GM12872 (cell line): Measurements from ENCODE around the gene MRPL33.

Source experiments
- TF ChIP-seq, protein P1 (sequence below): IDR thresholded peaks from 3 replicates; pipeline ENCODE4 v1.5.1; 2011; ENCODE audit warnings: low read depth, mild to moderate bottlenecking, low read length, moderate library complexity; ENCODE audit not compliant: insufficient read depth

MRPL33 gene

DNA sequence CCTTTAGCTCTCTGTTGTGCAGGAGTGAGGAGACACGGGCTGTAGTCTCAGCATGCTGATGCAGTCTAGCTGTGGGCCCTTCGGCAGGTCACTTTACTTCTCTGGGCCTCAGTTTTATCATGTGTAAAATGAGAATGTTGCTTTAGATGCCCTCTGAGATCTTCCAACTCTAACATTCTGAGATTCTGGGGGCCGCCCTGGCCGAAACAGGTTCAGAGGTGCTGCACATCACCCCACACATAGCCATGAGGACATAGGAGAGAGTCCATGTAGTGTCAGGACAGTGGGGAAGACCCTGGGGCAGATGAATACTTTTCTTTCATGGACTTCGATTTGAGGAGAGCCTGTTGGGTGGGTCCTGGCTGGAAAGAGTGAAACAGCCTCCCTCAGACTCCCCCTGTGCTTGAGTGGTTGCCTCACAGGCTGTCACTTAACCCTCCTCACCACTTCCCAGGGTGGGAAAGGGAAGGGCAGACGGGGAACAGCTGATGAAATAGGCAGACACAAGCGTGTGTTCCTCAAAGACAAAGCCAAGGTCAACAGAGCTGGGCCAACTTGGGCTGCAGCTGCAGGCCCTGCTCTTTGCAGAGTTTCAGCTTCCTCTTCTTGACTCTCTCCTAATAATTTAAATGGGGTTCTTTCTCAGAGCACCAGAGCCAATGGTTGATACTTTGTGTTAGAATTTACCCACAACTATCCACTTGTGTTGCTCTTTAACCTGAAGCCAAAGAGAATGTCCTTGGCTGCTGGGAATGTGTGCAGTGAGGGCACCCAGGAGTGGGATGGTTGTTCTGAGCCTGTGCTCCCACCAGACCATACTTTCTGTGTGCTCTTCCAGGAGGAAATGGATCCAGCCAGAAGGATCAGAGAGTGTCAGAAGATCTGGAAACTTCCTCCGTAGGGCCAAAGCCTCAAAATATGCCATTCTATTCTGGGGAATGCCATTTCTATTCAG, 14.7 kb upstream of the MRPL33 start:
- TF ChIP-seq, protein P1, sequence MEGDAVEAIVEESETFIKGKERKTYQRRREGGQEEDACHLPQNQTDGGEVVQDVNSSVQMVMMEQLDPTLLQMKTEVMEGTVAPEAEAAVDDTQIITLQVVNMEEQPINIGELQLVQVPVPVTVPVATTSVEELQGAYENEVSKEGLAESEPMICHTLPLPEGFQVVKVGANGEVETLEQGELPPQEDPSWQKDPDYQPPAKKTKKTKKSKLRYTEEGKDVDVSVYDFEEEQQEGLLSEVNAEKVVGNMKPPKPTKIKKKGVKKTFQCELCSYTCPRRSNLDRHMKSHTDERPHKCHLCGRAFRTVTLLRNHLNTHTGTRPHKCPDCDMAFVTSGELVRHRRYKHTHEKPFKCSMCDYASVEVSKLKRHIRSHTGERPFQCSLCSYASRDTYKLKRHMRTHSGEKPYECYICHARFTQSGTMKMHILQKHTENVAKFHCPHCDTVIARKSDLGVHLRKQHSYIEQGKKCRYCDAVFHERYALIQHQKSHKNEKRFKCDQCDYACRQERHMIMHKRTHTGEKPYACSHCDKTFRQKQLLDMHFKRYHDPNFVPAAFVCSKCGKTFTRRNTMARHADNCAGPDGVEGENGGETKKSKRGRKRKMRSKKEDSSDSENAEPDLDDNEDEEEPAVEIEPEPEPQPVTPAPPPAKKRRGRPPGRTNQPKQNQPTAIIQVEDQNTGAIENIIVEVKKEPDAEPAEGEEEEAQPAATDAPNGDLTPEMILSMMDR, result no peak

DNA sequence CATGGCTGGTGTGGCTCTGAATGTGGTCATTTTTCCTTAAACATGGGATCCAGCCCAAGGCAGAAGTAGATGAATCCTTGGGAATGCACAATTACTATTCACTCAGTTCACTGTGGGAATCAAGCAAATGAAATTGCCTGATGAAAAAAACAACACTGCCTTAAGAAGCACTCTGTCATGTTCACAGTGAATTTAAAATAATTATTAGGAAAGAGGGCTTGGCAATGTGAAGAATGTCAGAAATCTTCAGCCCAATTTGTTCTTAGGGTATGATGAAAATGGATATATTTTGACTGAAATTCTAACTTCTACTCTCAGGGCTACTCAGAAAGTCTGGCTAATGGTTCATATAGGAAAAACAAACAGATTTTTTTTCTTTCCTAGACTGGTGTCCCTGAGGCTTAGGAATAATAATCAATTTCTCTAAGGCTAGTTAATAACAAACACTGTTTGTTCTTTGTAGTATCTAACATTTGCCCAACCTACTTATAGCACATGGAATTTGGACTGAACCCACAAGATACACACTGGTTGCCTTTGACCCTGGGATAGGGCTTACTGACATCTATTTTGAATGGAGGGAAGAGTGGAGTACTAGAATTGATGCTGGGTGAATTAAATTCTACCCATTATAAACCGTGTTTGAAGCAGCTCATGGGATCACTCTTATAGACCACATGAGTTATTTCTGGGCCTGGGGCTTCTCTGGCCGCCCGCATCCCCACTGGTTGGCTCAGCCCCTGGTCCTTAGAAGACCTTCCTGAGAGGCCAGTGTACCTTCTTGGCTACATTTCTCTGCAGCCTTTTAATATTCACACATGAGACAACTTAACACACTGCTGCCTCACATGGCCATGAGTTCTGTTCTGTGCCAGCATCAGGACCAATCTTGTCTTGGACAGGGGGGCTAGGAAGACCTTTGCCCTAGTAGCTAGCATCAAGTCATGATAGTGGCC, 8.3 kb upstream of the MRPL33 start:
- TF ChIP-seq, protein P1, result no peak

DNA sequence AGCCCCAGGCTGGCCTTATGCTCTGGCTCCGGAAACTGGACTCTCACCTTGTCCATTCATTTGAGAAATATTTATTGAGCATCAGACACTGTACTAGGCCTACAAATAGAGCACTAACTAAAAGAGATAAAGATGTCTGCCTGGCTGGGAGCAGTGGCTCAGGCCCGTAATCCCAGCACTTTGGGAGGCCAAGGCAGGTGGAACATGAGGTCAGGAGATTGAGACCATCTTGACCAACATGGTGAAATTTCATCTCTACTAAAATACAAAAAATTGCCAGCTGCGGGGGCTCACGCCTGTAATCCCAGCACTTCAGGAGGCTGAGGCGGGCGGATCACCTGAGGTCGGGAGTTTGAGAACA, 7.6 kb upstream of the MRPL33 start:
- TF ChIP-seq, protein P1, result no peak

DNA sequence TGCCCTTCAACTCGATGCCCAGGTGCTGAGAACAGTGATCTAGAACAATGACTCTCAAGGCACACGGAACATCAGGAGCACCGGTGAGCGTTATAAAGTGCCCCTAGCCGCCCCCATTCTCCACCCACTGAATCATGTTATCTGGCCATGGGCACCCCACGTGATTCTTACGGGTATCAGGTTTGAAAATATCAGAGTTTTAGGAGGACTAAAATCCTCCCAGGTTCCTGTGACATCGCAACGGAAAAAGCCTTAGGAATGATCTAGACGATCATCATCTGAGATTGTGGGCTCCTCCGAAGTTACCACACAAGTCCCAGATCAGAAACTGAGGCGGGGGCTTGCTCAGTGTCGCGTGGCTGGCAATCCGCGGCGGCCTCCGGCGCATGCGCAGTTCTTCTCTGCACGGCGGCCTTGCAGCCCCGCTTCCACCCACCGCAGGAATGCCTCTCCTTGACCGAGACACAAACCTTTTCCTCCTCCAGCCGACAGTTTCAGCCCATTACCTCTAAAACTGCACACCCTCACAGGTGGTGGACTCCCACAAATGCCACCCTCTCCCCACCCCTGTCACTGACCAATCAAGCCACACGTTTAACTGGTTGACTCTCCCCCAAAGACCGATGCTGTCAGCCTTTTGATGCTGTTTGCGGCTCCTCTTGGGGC, 5.8 kb upstream of the MRPL33 start:
- TF ChIP-seq, protein P1, result no peak

DNA sequence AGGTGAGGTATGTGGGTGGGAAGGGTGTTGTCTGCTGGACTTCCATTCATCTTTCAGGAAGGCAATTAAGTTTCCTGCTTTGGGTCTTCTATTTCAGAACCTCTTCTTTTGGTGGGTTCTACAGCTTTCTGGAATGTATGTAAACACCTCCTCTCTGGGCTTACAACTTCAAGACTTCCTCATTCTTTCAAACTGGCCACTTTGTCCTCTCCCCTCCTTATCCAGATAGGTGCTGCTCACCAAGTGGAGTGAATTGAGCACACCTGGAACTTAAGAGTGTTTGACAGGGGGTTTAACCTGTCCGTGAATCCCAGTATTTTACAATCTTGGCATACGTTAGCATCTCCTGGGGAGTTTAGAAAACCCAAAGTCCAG, 5.2 kb upstream of the MRPL33 start:
- TF ChIP-seq, protein P1, result no peak

DNA sequence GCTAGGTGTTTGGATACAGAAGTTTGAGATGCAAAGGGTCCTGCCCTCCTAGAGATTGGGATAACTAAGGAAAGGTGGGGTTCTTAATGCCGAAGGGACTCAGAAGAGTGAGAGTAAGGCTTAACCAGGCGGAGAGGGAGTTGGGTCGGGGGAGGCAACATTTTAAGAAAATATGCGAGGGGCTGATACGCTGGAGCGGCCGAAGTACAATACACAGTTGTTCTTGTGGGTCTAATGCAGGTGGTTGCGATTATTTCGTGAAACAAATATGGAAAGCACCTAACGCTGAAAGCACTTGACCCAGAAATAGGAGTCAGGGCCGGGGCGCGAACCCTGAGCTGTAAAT, 344 bp upstream of the MRPL33 start:
- TF ChIP-seq, protein P1, result no peak

DNA sequence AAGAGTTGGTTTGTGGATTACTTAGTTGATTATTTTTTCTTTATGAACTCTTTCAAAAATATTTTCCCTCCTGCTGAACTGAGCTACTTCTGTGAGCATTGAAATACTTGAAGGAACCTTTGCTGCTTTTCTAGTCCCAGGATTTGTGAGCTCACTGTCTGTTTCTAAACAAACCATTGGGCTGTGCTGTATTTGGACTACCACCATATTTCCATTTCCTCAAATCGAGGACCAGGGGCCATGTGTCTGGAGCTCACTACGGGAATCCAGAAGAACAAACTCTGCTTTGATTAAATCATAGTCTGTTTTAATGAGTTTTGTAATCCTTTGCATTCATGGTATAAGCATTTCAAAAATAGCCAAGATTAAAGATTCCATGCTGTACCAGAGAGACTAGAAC, 1.3 kb downstream of the MRPL33 start:
- TF ChIP-seq, protein P1, result no peak
